Large intestine (tissue), 1 donor: Measurements from ENCODE around the gene CLIC3. TPM values are rescaled to one million over a fixed set of nuclear protein-coding genes. Genes with fewer than 3 reads are reported as not detected.

Experiments used
- polyA plus RNA-seq: library from polyadenylated mRNA; unstranded; fragments of 120-200 nt; gene quantifications from one replicate; pipeline ENCODE4 v1.2.1, GENCODE V29; 2013

Gene CLIC3
- polyA plus RNA-seq, 1 donor = 3.6 TPM

Other genes with a start within 250 kb of the CLIC3 start
- 2.8 TPM for gene LCN6, start 248.0 kb downstream of the CLIC3 start, polyA plus RNA-seq
- gene LCN8, start 238.3 kb downstream of the CLIC3 start, polyA plus RNA-seq = 0.06 TPM
- 14.0 TPM for gene LCN15, start 232.1 kb downstream of the CLIC3 start, polyA plus RNA-seq
- 324 TPM for gene TMEM141, start 205.2 kb downstream of the CLIC3 start, polyA plus RNA-seq
- gene CCDC183, start 200.2 kb downstream of the CLIC3 start, polyA plus RNA-seq = 27.4 TPM
- 97.3 TPM for gene RABL6, start 188.6 kb downstream of the CLIC3 start, polyA plus RNA-seq
- 10.4 TPM for gene AJM1, start 154.1 kb downstream of the CLIC3 start, polyA plus RNA-seq
- 312 TPM for gene PHPT1, start 147.2 kb downstream of the CLIC3 start, polyA plus RNA-seq
- 772 TPM for gene MAMDC4, start 144.2 kb downstream of the CLIC3 start, polyA plus RNA-seq
- 585 TPM for gene EDF1, start 130.3 kb downstream of the CLIC3 start, polyA plus RNA-seq
- 18.5 TPM for gene TRAF2, start 110.1 kb downstream of the CLIC3 start, polyA plus RNA-seq
- gene FBXW5, start 51.8 kb downstream of the CLIC3 start, polyA plus RNA-seq = 86.8 TPM
- gene C8G, start 51.3 kb downstream of the CLIC3 start, polyA plus RNA-seq = 36.0 TPM
- 121 TPM for gene LCN12, start 44.3 kb downstream of the CLIC3 start, polyA plus RNA-seq
- gene PTGDS, start 19.1 kb downstream of the CLIC3 start, polyA plus RNA-seq = 4.6 TPM
- gene LCNL1, start 13.6 kb downstream of the CLIC3 start, polyA plus RNA-seq = 0.09 TPM
- 38.9 TPM for gene PAXX, start 4.1 kb downstream of the CLIC3 start, polyA plus RNA-seq
- 25.3 TPM for gene ABCA2, start 31.7 kb upstream of the CLIC3 start, polyA plus RNA-seq
- gene FUT7, start 35.5 kb upstream of the CLIC3 start, polyA plus RNA-seq = 0.69 TPM
- gene NPDC1, start 49.6 kb upstream of the CLIC3 start, polyA plus RNA-seq = 42.7 TPM
- gene ENTPD2, start 57.5 kb upstream of the CLIC3 start, polyA plus RNA-seq = 9.9 TPM
- 12.1 TPM for gene SAPCD2, start 74.0 kb upstream of the CLIC3 start, polyA plus RNA-seq
- gene UAP1L1, start 80.9 kb upstream of the CLIC3 start, polyA plus RNA-seq = 32.4 TPM
- 39.5 TPM for gene MAN1B1, start 90.4 kb upstream of the CLIC3 start, polyA plus RNA-seq
- gene DPP7, start 118.2 kb upstream of the CLIC3 start, polyA plus RNA-seq = 196 TPM
- 2.6 TPM for gene GRIN1, start 142.6 kb upstream of the CLIC3 start, polyA plus RNA-seq
- gene LRRC26, start 173.5 kb upstream of the CLIC3 start, polyA plus RNA-seq = 12.0 TPM
- gene TMEM210, start 175.5 kb upstream of the CLIC3 start, polyA plus RNA-seq = not detected
- 47.0 TPM for gene ANAPC2, start 192.0 kb upstream of the CLIC3 start, polyA plus RNA-seq
- 66.0 TPM for gene SSNA1, start 192.1 kb upstream of the CLIC3 start, polyA plus RNA-seq
- 32.1 TPM for gene TPRN, start 204.2 kb upstream of the CLIC3 start, polyA plus RNA-seq
- 33.1 TPM for gene TMEM203, start 209.1 kb upstream of the CLIC3 start, polyA plus RNA-seq
- gene NDOR1, start 209.1 kb upstream of the CLIC3 start, polyA plus RNA-seq = 12.1 TPM
- gene RNF208, start 225.7 kb upstream of the CLIC3 start, polyA plus RNA-seq = 11.0 TPM
- 71.7 TPM for gene CYSRT1, start 228.6 kb upstream of the CLIC3 start, polyA plus RNA-seq
- gene RNF224, start 230.9 kb upstream of the CLIC3 start, polyA plus RNA-seq = 87.5 TPM
- gene SLC34A3, start 234.3 kb upstream of the CLIC3 start, polyA plus RNA-seq = 36.9 TPM
- gene TUBB4B, start 244.7 kb upstream of the CLIC3 start, polyA plus RNA-seq = 402 TPM